ENCODE results near the gene CT47B1. TPM values are rescaled to one million over a fixed set of nuclear protein-coding genes. Genes with fewer than 3 reads are reported as not detected.
"Not testable (repeated sequence)": the region's sequence is repeated elsewhere in the genome, so short reads cannot be mapped to it uniquely, and the experiment has no call there.

CT47B1 gene
- polyA plus RNA-seq (not detected in 2 replicates), polyA minus RNA-seq (not detected in 2 replicates)

DNA sequence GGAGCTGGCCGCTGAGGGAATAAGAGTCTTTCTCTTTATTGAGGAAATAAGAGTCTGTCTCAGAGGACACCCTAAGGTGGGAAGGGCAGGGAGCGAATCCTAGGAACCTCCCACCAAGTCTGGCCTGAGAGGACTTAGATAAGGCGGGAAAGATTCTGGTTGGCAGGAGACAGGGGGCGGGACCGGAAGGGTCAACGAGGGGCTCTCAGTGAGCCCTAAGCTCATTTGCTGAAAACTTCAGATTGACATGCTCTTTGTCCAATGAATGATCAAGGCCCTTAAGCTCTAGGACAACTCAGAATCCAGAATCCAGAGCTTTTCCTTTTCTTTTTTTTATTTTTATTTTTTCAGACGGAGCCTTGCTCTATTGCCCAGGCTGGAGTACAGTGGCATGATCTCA is at the start of gene CT47B1:
CT47B1 (minus strand) TSS at position 101 of the 400 bp plus-strand sequence. CDS start 196 bp downstream, outside the sequence.
- H3K4me2 ChIP-seq (ENCODE audit: low read length); H3K4me3 ChIP-seq (ENCODE audit: low read length); H3K79me2 ChIP-seq (replicated peaks; ENCODE audit: insufficient read depth, low read length); H3K9me3 ChIP-seq (ENCODE audit: low read length); H4K20me1 ChIP-seq (ENCODE audit: insufficient read depth); H2AFZ ChIP-seq (ENCODE audit: low read depth, low read length); H3K27ac ChIP-seq (ENCODE audit: low read length); H3F3A ChIP-seq (ENCODE audit: insufficient read depth, low read length, poor library complexity, severe bottlenecking); H3K9me2 ChIP-seq (ENCODE audit: insufficient read depth, low read length); H3K36me3 ChIP-seq (ENCODE audit: insufficient read depth, low read length); H3K27me3 ChIP-seq (ENCODE audit: insufficient read depth, low read depth, low read length); H3K9ac ChIP-seq (ENCODE audit: low read length): not testable (repeated sequence)

DNA sequence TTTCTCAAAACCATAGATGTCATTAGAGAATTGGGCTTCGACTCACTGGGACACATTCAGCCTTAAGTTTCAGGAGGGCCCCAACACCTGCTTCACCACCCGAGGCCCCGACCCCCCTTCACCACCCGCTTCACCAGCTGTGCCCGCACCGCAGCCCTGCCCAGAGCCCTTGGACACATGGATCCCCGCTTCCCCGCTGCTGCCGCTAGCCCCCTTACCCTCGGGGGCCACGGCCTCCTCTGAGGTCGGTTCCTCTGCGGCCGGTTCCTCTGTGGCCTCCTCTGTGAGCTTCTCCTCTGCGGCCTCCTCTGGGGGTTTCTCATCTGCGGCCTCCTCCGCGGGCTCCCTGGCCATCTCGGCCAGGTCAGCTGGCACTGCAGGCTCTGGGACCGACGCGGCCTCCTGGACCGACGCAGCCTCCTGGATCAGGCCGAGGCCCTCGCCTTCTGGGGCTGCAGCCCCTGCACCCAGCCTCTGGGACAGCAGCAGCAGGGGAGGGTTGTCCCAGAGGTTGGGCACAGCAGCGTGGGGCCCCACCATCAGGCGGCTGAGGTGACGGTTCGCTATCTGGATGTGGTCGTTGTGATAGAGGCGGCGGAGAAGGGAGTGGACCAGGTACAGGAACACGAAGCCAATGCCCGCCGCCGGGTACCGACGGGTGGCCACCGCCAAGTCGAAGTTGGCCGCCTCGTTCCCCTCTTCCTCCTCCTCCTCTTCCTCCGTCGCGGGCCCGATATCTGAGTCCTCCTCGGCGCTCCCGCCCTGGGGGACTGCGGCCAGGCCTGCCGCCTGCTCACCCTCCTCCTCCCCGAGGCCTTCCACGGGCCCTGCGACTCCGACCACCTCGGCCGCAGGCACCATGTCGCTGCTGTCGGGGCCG is 748 bp downstream of the CT47B1 start:
- Histone ChIP-seq H3K4me2 (ENCODE audit: low read length) (no peak overlapping the region), H2AFZ (ENCODE audit: low read depth, low read length) (no peak overlapping the region), H3K9me2 (ENCODE audit: insufficient read depth, low read length) (no peaks in the 10 kb centered on the region), H3K4me3 (ENCODE audit: low read length) (no peak overlapping the region), H3K36me3 (ENCODE audit: insufficient read depth, low read length) (no peaks in the 10 kb centered on the region), H3K9me3 (ENCODE audit: low read length) (no peaks in the 10 kb centered on the region), H3K79me2 (replicated peaks; ENCODE audit: insufficient read depth, low read length) (no peaks in the 10 kb centered on the region), H3K27ac (ENCODE audit: low read length) (no peak overlapping the region), H3K27me3 (ENCODE audit: insufficient read depth, low read depth, low read length) (no peaks in the 10 kb centered on the region), H3K9ac (ENCODE audit: low read length) (no peak overlapping the region), H4K20me1 (ENCODE audit: insufficient read depth) (no peaks in the 10 kb centered on the region), H3F3A (ENCODE audit: insufficient read depth, low read length, poor library complexity, severe bottlenecking) (no peaks in the 10 kb centered on the region)
- no peak for TF ChIP-seq MXI1 (conservative IDR thresholded peaks at IDR 0.05; ENCODE audit: poor library complexity, severe bottlenecking)
- TF ChIP-seq EZH2 (IDR thresholded peaks at IDR 0.05; ENCODE audit: borderline replicate concordance, insufficient read depth, low read length, poor library complexity, severe bottlenecking): no peak
- TF ChIP-seq RAD21 (conservative IDR thresholded peaks at IDR 0.05): no peak
- TF ChIP-seq, protein P1, sequence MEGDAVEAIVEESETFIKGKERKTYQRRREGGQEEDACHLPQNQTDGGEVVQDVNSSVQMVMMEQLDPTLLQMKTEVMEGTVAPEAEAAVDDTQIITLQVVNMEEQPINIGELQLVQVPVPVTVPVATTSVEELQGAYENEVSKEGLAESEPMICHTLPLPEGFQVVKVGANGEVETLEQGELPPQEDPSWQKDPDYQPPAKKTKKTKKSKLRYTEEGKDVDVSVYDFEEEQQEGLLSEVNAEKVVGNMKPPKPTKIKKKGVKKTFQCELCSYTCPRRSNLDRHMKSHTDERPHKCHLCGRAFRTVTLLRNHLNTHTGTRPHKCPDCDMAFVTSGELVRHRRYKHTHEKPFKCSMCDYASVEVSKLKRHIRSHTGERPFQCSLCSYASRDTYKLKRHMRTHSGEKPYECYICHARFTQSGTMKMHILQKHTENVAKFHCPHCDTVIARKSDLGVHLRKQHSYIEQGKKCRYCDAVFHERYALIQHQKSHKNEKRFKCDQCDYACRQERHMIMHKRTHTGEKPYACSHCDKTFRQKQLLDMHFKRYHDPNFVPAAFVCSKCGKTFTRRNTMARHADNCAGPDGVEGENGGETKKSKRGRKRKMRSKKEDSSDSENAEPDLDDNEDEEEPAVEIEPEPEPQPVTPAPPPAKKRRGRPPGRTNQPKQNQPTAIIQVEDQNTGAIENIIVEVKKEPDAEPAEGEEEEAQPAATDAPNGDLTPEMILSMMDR (IDR thresholded peaks at IDR 0.05; ENCODE audit: poor library complexity, severe bottlenecking): no peak
- TF ChIP-seq, protein P2, sequence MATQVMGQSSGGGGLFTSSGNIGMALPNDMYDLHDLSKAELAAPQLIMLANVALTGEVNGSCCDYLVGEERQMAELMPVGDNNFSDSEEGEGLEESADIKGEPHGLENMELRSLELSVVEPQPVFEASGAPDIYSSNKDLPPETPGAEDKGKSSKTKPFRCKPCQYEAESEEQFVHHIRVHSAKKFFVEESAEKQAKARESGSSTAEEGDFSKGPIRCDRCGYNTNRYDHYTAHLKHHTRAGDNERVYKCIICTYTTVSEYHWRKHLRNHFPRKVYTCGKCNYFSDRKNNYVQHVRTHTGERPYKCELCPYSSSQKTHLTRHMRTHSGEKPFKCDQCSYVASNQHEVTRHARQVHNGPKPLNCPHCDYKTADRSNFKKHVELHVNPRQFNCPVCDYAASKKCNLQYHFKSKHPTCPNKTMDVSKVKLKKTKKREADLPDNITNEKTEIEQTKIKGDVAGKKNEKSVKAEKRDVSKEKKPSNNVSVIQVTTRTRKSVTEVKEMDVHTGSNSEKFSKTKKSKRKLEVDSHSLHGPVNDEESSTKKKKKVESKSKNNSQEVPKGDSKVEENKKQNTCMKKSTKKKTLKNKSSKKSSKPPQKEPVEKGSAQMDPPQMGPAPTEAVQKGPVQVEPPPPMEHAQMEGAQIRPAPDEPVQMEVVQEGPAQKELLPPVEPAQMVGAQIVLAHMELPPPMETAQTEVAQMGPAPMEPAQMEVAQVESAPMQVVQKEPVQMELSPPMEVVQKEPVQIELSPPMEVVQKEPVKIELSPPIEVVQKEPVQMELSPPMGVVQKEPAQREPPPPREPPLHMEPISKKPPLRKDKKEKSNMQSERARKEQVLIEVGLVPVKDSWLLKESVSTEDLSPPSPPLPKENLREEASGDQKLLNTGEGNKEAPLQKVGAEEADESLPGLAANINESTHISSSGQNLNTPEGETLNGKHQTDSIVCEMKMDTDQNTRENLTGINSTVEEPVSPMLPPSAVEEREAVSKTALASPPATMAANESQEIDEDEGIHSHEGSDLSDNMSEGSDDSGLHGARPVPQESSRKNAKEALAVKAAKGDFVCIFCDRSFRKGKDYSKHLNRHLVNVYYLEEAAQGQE (IDR thresholded peaks at IDR 0.05; ENCODE audit: borderline replicate concordance): no peak
- no peak for TF ChIP-seq EP300 (conservative IDR thresholded peaks at IDR 0.05; ENCODE audit: poor library complexity, severe bottlenecking)
- no peak for TF ChIP-seq SMC3 (conservative IDR thresholded peaks at IDR 0.05; ENCODE audit: poor library complexity)
- TF ChIP-seq POLR2AphosphoS5 (IDR thresholded peaks at IDR 0.05): no peak
- TF ChIP-seq TAF1 (IDR thresholded peaks at IDR 0.05; ENCODE audit: low read depth): no peak

Data from neural cell (in vitro differentiated cells).